ENCODE data around the gene USH2A.

The USH2A gene

GRCh38 chr1:215890438-215890837 is 532.8 kb downstream of the USH2A start:
- DNase-seq (ENCODE audit: low read depth): no peak
- TF ChIP-seq CTCF (conservative IDR thresholded peaks at IDR 0.05; ENCODE audit: low read depth, low read length): no peak
- no peak overlapping the region for H3K4me3 ChIP-seq (ENCODE audit: low read length)

- DNase-seq (ENCODE audit: low read depth): no peak
- H3K4me3 ChIP-seq (ENCODE audit: low read length): no peak overlapping the region
- TF ChIP-seq CTCF (conservative IDR thresholded peaks at IDR 0.05; ENCODE audit: low read depth, low read length): no peak
Observed at GRCh38 chr1:215889871-215890270, 533.4 kb downstream of the USH2A start.

- no peak for DNase-seq (ENCODE audit: low read depth)
- TF ChIP-seq CTCF (conservative IDR thresholded peaks at IDR 0.05; ENCODE audit: low read depth, low read length): no peak
- H3K4me3 ChIP-seq (ENCODE audit: low read length): no peak overlapping the region
Observed at GRCh38 chr1:215888159-215888558, 535.1 kb downstream of the USH2A start.

- H3K4me3 ChIP-seq (ENCODE audit: low read length): no peak overlapping the region
- TF ChIP-seq CTCF (conservative IDR thresholded peaks at IDR 0.05; ENCODE audit: low read depth, low read length): no peak
- no peak for DNase-seq (ENCODE audit: low read depth)
Observed at GRCh38 chr1:215887627-215888026, 535.6 kb downstream of the USH2A start.

- no peak for TF ChIP-seq CTCF (conservative IDR thresholded peaks at IDR 0.05; ENCODE audit: low read depth, low read length)
- DNase-seq (ENCODE audit: low read depth): no peak
- no peak overlapping the region for H3K4me3 ChIP-seq (ENCODE audit: low read length)
Observed at GRCh38 chr1:215883004-215883403, 540.2 kb downstream of the USH2A start.

GRCh38 chr1:215878843-215879242 is 544.4 kb downstream of the USH2A start:
- no peak for TF ChIP-seq CTCF (conservative IDR thresholded peaks at IDR 0.05; ENCODE audit: low read depth, low read length)
- no peak overlapping the region for H3K4me3 ChIP-seq (ENCODE audit: low read length)
- DNase-seq (ENCODE audit: low read depth): no peak

GRCh38 chr1:215878128-215878527 is 545.1 kb downstream of the USH2A start:
- no peak for DNase-seq (ENCODE audit: low read depth)
- no peak for TF ChIP-seq CTCF (conservative IDR thresholded peaks at IDR 0.05; ENCODE audit: low read depth, low read length)
- H3K4me3 ChIP-seq (ENCODE audit: low read length): no peak overlapping the region
